B cell (primary cell): ENCODE measurements around the gene ITSN1. TPM values are rescaled to one million over a fixed set of nuclear protein-coding genes. Genes with fewer than 3 reads are reported as not detected.

ENCODE experiments used
- ATAC-seq: fragments of 200-7000 bp; cut with Tn5 transposase; one replicate; pipeline ENCODE4 v1.10.0; 2021; ENCODE audit warnings: low read depth, mild to moderate bottlenecking, moderate number of reproducible peaks, moderate library complexity
- CTCF ChIA-PET: fragments of 350-600 bp; sonication (Branson Sonifier 250); formaldehyde crosslinking; loops from one replicate; lab custom pipeline; 2021; ENCODE audit warnings: antibody characterized with exemption, inconsistent platforms; lab: Charles Lee
- POLR2A ChIA-PET: fragments of 350-600 bp; sonication (Branson Sonifier 250); formaldehyde crosslinking; loops from one replicate; lab custom pipeline; 2021; ENCODE audit warnings: antibody characterized with exemption; lab: Charles Lee
- DNase-seq: peaks from one replicate; pipeline ENCODE4 v3.0.0; 2013
- H2AFZ ChIP-seq: 2 replicates; pipeline ENCODE4 v1.6.1; 2012; ENCODE audit warnings: mild to moderate bottlenecking, low read depth, low read length; ENCODE audit not compliant: insufficient read depth, poor library complexity, severe bottlenecking
- H3K27ac ChIP-seq, 2 donors: 1 replicate in 1 of 2; 2 replicates in 1 of 2; pipeline ENCODE4 v1.5.1; 2012 to 2013; ENCODE audit warnings: low read length in 2 of 2, mild to moderate bottlenecking in 2 of 2, moderate library complexity in 1 of 2
- H3K27me3 ChIP-seq, 4 experiments: fragments of 200-600 bp in 1 of 4; sonication (generic) in 1 of 4; replicated peaks in 1 of 4; 1 replicate in 2 of 4; 2 replicates in 2 of 4; pipeline versions ENCODE4 v1.6.1 to v1.7.0; 2013 to 2016; ENCODE audit warnings: low read length in 3 of 4, mild to moderate bottlenecking in 2 of 4, mixed read lengths in 1 of 4, moderate library complexity in 1 of 4; ENCODE audit not compliant: insufficient read depth in 4 of 4, control insufficient read depth in 3 of 4; ENCODE audit errors: control extremely low read depth in 1 of 4
- H3K36me3 ChIP-seq, 2 experiments: replicated peaks in 1 of 2; 1 replicate in 1 of 2; 2 replicates in 1 of 2; pipeline versions ENCODE4 v1.6.1 to v1.7.1; 2013; ENCODE audit warnings: low read length in 1 of 2; ENCODE audit not compliant: insufficient read depth in 2 of 2, control insufficient read depth in 1 of 2; ENCODE audit errors: control extremely low read depth in 1 of 2, extremely low read depth in 1 of 2
- H3K4me1 ChIP-seq, 2 donors: fragments of 200-600 bp in 1 of 2; sonication (generic) in 1 of 2; 1 replicate in 1 of 2; 2 replicates in 1 of 2; pipeline versions ENCODE4 v1.5.1 to v1.6.1; 2013 to 2017; ENCODE audit warnings: low read length in 2 of 2; ENCODE audit not compliant: control insufficient read depth in 2 of 2, insufficient read depth in 2 of 2
- H3K4me2 ChIP-seq: replicated peaks from 2 replicates; pipeline ENCODE3; 2012; ENCODE audit warnings: mild to moderate bottlenecking, low read depth, low read length; ENCODE audit not compliant: poor library complexity, severe bottlenecking
- H3K4me3 ChIP-seq, 5 experiments: fragments of 200-600 bp in 1 of 5; sonication (generic) in 1 of 5; 1 replicate in 3 of 5; 2 replicates in 2 of 5; pipeline versions ENCODE4 v1.5.1 to v1.7.0; 2011 to 2016; ENCODE audit warnings: low read length in 4 of 5, mild to moderate bottlenecking in 4 of 5, low read depth in 2 of 5, control low read depth in 1 of 5, moderate library complexity in 1 of 5; ENCODE audit not compliant: insufficient read depth in 1 of 5; ENCODE audit errors: control extremely low read depth in 1 of 5, extremely low read depth in 1 of 5
- H3K79me2 ChIP-seq: fragments of 200-600 bp; sonication (generic); one replicate; pipeline ENCODE4 v1.6.0; 2016; ENCODE audit warnings: low read length; ENCODE audit not compliant: control insufficient read depth, insufficient read depth
- H3K9ac ChIP-seq: fragments of 200-600 bp; sonication (generic); 2 replicates; pipeline ENCODE4 v1.6.1; 2017; ENCODE audit warnings: mild to moderate bottlenecking, low read length, moderate library complexity
- H3K9me3 ChIP-seq, 3 donors: one replicate each; pipeline versions ENCODE4 v1.6.1 to v1.7.1; 2013; ENCODE audit warnings: low read length in 2 of 3; ENCODE audit not compliant: control insufficient read depth in 2 of 3, insufficient read depth in 1 of 3; ENCODE audit errors: control extremely low read depth in 1 of 3
- H4K20me1 ChIP-seq: 2 replicates; pipeline ENCODE4 v1.6.0; 2012; ENCODE audit warnings: mild to moderate bottlenecking, low read length; ENCODE audit not compliant: insufficient read depth, control insufficient read depth, poor library complexity, severe bottlenecking
- H3K27ac Mint-ChIP-seq: one replicate; pipeline ENCODE4 v1.8.0; 2021; ENCODE audit warnings: mixed read lengths
- H3K27me3 Mint-ChIP-seq: one replicate; pipeline ENCODE4 v1.8.0; 2021; ENCODE audit warnings: mixed read lengths
- H3K4me1 Mint-ChIP-seq: one replicate; pipeline ENCODE4 v1.8.0; 2021; ENCODE audit warnings: mixed read lengths
- H3K4me3 Mint-ChIP-seq: one replicate; pipeline ENCODE4 v1.8.0; 2021; ENCODE audit warnings: mixed read lengths
- H3K9me3 Mint-ChIP-seq: one replicate; pipeline ENCODE4 v1.8.0; 2022; ENCODE audit warnings: mixed read lengths; ENCODE audit not compliant: insufficient read depth
- EZH2 ChIP-seq: IDR thresholded peaks from 2 replicates; pipeline ENCODE4 v1.6.1; 2012; ENCODE audit warnings: borderline replicate concordance, low read depth, mild to moderate bottlenecking, moderate library complexity, low read length; ENCODE audit not compliant: insufficient read depth, poor library complexity, severe bottlenecking
- WGBS: methylation state at CpG from one replicate; pipeline ENCODE4 v1.1.5; 2013; ENCODE audit warnings: missing lambda C conversion rate; ENCODE audit not compliant: insufficient coverage; 5-methylcytosine and 5-hydroxymethylcytosine counted together
- intact Hi-C: fragments of 100-400 bp; cut with micrococcal nuclease; formaldehyde crosslinking; loops from one replicate; pipeline ENCODE4 v1.10.0; 2022
- polyA plus RNA-seq: library from polyadenylated mRNA; depleted of rRNA; stranded (reverse); fragments of >200 nt; gene quantifications from 2 replicates; pipeline ENCODE4 v1.2.3, GENCODE V29; 2012
- total RNA-seq, 2 donors: library from RNA; stranded (reverse); fragments of 120-200 nt in 1 of 2; gene quantifications; 1 replicate in 1 of 2; 2 replicates in 1 of 2; pipeline versions ENCODE4 v1.2.3 to v1.2.4, GENCODE V29; 2013 to 2022
- TF ChIP-seq, protein P1 (sequence below): fragments of 200-600 bp; IDR thresholded peaks from one replicate; pipeline ENCODE4 v1.8.0; 2022; ENCODE audit warnings: antibody characterized with exemption, mild to moderate bottlenecking

The ITSN1 gene
- total and polyA plus RNA-seq, 2 donors (not counting 1 experiment from before 2014, with no cell fraction given), result 0.31 to 2.4 TPM

DNA sequence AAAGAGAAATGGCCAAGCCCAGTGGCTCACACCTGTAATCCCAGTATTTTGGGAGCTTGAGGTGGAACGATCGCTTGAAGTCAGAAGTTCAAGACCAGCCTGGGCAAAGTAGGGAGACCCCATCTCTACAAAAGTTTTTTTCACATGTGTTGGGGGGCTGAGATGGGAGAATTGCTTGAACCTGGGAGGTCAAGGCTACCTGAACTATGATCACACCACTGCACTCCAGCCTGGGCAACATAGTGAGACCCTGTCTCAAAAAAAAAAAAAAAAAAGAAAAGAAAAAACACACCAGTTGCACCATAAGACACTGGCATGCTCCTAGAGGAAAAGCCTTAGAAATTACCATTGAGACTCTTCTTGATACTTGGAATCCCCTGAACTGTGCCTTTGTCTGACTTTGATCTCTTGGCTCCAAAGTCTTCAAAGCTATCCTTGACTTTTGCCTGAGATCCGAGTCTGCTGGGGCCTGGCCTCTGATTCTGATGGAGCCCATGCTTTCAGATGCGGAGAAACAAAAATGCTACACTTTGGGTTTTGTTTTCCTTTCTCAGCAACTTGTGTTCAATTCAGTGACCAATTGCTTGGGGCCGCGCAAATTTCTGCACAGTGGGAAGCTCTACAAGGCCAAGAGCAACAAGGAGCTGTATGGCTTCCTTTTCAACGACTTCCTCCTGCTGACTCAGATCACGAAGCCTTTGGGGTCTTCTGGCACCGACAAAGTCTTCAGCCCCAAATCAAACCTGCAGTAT is 239.6 kb downstream of the ITSN1 start:
- H4K20me1 ChIP-seq, result no peaks in the 10 kb centered on the region
- no peak overlapping the region for H2AFZ ChIP-seq
- CTCF ChIA-PET, result no interaction called here
- H3K4me1 ChIP-seq, result no peaks in the 10 kb centered on the region
- H3K9me3 ChIP-seq, result no peaks in the 10 kb centered on the region
- H3K4me2 ChIP-seq, result no peak overlapping the region
- peaks cover 20% of the 10 kb centered on the region for H3K27me3 Mint-ChIP-seq
- no peak overlapping the region for H3K4me3 ChIP-seq
- TF ChIP-seq EZH2, result no peak
- TF ChIP-seq, protein P1, sequence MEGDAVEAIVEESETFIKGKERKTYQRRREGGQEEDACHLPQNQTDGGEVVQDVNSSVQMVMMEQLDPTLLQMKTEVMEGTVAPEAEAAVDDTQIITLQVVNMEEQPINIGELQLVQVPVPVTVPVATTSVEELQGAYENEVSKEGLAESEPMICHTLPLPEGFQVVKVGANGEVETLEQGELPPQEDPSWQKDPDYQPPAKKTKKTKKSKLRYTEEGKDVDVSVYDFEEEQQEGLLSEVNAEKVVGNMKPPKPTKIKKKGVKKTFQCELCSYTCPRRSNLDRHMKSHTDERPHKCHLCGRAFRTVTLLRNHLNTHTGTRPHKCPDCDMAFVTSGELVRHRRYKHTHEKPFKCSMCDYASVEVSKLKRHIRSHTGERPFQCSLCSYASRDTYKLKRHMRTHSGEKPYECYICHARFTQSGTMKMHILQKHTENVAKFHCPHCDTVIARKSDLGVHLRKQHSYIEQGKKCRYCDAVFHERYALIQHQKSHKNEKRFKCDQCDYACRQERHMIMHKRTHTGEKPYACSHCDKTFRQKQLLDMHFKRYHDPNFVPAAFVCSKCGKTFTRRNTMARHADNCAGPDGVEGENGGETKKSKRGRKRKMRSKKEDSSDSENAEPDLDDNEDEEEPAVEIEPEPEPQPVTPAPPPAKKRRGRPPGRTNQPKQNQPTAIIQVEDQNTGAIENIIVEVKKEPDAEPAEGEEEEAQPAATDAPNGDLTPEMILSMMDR, result no peak
- no peak overlapping the region for H3K4me3 Mint-ChIP-seq
- no peaks in the 10 kb centered on the region for H3K79me2 ChIP-seq
- H3K9me3 Mint-ChIP-seq, result no peaks in the 10 kb centered on the region
- intact Hi-C loops, result no loop called here
- H3K27ac Mint-ChIP-seq, result no peak overlapping the region
- POLR2A ChIA-PET, result no interaction called here
- WGBS, result 94% methylated on average over 4 of the region's 9 CpGs
- H3K9ac ChIP-seq, result no peak overlapping the region
- no peaks in the 10 kb centered on the region for H3K27me3 ChIP-seq
- no peaks in the 10 kb centered on the region for H3K4me1 Mint-ChIP-seq
- no peak for DNase-seq
- H3K36me3 ChIP-seq, result no peaks in the 10 kb centered on the region
- no peak overlapping the region for H3K27ac ChIP-seq
- no peak for ATAC-seq

DNA sequence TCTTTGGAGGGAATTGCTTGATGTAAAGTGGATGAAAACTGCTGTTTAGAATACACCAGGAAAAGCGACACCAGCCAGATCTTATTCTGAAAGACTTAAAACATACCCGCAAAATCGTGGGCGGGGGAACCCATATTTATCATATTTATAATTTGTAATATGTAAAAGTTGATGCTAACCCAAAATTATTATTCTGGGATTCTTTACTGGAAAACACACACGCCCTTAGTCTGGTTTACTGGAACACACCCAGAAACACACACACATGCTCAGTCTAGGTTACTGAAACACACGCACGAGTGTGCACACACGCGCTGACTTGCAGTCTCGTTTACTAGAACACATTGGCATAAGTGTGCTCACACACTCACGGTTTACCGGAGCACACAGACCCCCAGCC is 240.8 kb downstream of the ITSN1 start:
- no peaks in the 10 kb centered on the region for H3K4me1 Mint-ChIP-seq
- H3K27ac Mint-ChIP-seq, result no peak overlapping the region
- no peaks in the 10 kb centered on the region for H4K20me1 ChIP-seq
- WGBS, result 93% methylated on average over 8 of the region's 12 CpGs
- H3K79me2 ChIP-seq, result no peaks in the 10 kb centered on the region
- TF ChIP-seq EZH2, result no peak
- TF ChIP-seq, protein P1, result no peak
- H3K9ac ChIP-seq, result no peak overlapping the region
- no peaks in the 10 kb centered on the region for H3K36me3 ChIP-seq
- H3K27ac ChIP-seq, result no peak overlapping the region
- no peaks in the 10 kb centered on the region for H3K27me3 ChIP-seq
- no peak for ATAC-seq
- intact Hi-C loops, result no loop called here
- no peak for DNase-seq
- CTCF ChIA-PET, result no interaction called here
- no peak overlapping the region for H2AFZ ChIP-seq
- H3K4me2 ChIP-seq, result no peak overlapping the region
- peaks cover 19% of the 10 kb centered on the region for H3K27me3 Mint-ChIP-seq
- H3K4me3 Mint-ChIP-seq, result no peak overlapping the region
- H3K4me3 ChIP-seq, result no peak overlapping the region
- no peaks in the 10 kb centered on the region for H3K4me1 ChIP-seq
- no peaks in the 10 kb centered on the region for H3K9me3 Mint-ChIP-seq
- POLR2A ChIA-PET, result no interaction called here
- H3K9me3 ChIP-seq, result no peaks in the 10 kb centered on the region
